GM21529 (cell line): ENCODE measurements around the gene SRGAP2C.
"Not testable (repeated sequence)": the region's sequence is repeated elsewhere in the genome, so short reads cannot be mapped to it uniquely, and the experiment has no call there.

ENCODE experiments used
- ATAC-seq: cut with Tn5 transposase; IDR thresholded peaks from one replicate; pipeline ENCODE4 v1.9.1; 2021; ENCODE audit not compliant: unreplicated experiment

SRGAP2C gene

GRCh38 chr1:121226295-121226904 is 41.6 kb downstream of the SRGAP2C start:
- ATAC-seq = not testable (repeated sequence)

DNA sequence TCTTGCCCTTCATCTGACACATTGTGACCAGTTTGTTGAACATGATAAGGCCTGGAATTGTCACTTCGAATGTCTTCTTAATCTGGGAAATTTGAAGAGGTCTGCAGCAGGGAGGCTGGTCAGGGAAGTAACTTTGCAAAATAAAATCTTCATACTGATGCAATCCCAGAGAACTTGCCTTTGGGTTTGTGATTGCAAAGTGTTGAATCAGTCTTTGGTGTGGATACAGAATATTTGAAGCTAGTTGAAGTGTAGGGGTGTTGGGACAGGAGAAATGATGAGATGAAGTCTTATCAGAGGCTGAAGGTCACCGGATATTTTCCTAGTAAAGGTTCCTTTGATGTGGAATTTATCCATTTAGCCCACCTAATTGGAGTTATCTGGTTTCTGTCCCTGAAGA is 42.1 kb downstream of the SRGAP2C start:
- ATAC-seq = not testable (repeated sequence)

DNA sequence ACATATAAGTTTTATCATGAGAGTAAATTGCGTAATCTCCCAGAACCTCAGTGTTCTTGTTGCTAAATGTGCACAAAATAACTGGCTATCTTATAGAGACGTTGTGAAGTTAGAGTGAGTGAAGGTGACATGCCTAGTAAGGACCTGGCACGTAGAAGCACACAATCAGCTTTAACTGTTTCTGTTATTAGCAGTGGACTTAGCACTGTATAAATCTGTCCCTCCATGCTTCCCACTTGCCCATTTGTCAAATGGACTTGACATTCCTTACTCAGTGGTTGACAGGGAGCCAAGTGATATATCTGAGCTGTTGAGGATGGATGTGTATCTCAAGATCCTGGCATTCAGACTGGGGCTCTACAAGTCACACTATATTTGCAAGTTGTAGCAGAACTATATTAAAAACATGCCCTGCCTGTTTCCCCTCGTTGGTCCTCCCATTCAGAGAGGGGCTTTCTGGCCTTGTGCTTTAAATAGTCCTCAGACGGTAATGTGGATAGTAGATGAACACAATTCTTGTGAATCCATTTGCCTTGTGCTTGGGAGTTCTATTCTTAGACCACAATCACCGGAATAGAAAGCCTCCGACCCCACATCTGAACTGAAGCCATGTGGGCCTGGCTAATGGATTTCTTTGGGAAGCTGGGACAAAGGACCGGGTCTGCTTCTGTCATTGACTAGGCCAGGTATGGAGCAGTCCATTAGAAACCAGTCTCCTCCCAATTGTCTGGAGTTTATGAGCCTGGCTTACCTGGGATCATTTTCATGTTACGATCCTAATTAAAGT is 43.0 kb downstream of the SRGAP2C start:
- ATAC-seq = not testable (repeated sequence)

DNA sequence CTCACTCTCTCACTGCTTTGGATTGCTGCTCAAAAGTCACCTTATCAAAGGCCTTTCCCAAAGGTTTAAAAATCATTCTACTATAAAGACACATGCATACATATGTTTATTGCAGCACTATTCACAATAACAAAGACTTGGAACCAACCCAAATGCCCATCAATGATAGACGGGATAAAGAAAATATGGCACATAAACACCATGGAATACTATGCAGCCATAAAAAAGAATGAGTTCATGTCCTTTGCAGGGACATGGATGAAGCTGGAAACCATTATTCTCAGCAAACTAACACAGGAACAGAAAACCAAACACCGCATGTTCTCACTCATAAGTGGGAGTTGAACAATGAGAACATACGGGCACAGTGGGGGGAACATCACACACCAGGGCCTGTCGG is 45.9 kb downstream of the SRGAP2C start:
- not testable (repeated sequence) for ATAC-seq

DNA sequence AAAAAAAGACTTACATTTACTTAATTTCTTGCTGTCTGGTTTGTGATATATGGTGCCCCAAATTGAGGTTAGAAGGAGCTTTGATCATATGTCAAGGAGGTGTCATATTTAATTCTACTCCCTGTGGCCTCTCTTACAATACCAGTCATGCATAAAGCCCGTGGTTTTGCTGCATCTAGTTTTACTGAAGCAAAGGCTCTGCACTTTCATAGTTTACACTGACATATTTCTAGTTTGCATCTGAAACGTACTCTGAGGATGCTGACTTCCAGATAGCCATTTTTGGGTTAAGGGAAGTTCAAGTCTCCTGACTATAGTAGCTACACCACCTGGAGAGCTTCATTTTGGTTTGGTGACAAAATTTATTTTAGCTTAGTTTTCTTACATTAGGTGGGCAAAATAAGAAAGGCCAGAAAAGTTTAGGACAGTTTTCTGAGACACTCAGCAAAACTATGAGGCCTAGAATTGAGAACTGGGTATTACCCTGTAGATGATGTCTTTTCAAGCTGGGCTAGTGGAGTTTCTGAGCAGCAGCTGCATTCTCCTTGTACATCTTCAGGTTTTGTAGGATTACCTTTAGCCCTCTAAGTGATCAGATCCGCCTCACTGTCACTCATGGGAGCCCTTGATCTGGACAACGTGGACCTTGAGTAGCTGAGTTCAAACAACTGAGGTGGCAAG is 47.8 kb downstream of the SRGAP2C start:
- ATAC-seq = peak; percentile 75

DNA sequence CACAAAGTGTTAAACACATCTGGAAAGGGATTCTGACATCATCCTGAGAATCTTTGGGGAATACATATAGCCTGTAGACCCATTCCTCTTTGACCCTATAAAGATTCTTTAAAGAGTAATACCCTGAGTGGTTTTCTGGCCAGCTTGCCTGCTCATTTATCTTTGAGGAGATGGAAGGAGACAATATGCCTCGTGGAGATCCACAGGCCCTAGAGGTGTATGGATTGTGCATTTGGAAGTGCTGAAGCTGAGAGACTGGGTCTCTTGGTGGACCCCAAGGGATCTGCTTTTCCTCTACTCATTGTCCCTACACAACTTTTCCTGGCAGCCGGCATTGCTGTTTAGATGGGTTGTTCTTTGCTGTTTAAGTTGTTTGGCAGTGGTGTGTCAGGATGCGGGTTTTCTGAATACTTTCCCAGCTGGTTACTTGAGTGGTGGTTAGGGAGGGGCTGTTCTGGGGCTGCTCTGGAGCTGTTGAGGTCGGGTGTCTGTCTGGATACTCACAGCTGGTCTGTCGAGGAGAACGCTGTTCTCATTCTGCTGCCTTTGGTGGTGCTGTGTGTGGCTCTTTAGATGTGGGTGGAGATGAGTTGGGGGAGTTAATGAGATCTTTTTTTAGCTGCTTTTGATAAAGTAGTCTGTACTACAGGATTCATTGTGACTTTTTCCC is 49.5 kb downstream of the SRGAP2C start:
- ATAC-seq = not testable (repeated sequence)

- ATAC-seq = peak; percentile 92
These were observed 53.6 kb downstream of the SRGAP2C start for GRCh38 chr1:121238384-121238783.

DNA sequence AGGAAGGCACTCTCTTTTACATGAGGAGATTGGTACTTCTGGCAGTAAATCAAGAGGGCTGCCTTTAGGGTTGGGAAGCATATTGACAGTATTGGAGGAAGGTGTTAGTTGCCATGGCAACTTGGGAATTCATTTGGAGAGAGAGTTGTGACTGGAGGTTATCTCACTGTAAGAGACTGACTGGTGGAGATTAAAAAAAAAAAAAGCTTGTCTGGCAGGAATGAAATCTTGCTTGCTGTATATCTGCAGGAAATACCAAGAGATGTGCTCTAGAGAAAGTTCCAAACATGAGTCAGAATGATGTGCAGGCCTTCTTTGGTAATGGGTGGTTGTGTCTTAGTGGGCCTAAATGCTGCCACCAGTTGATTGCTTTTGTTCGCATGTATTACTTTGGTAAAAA is 59.1 kb downstream of the SRGAP2C start:
- not testable (repeated sequence) for ATAC-seq

GRCh38 chr1:121246399-121246798 is 61.6 kb downstream of the SRGAP2C start:
- not testable (repeated sequence) for ATAC-seq

DNA sequence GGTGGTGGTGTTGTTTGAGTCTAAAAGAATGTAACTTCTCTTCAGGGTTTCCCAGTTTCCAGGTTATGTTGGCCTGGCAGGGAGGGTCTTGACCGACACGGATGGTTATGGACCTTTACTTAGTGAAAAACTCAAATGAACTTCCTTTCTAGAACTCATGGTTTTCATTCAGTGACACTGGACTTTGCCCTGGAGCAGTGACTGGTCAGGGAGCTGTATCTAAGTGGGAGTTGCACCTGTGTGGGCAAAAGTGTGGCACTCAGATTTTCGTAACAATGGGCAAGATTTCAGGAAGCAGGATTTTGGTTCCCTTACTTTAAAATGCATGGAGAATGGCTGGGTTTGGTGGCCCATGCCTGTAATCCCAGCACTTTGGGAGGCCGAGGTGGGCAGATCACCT is 67.9 kb downstream of the SRGAP2C start:
- not testable (repeated sequence) for ATAC-seq

DNA sequence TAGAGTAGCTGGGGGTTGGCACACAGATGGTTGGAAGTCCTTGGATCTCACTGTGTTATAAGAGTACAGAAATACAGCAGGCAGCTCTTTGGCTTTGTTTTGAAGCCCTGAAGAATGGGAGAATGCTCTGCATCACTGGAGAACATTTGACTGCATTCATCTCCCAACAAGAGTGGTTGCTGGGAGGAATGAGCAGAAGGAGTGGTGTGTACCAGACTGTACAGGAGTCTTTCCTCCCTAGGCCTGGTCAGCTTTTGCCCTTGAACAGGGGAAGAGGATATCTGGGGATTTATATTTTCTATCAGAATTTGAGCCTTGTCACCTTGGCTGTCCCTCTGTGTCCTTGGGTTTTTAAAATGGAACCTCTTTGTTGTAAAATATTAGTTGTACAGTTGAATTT is 69.8 kb downstream of the SRGAP2C start:
- not testable (repeated sequence) for ATAC-seq

- ATAC-seq = not testable (repeated sequence)
These were observed 72.9 kb downstream of the SRGAP2C start for GRCh38 chr1:121257632-121258031.

DNA sequence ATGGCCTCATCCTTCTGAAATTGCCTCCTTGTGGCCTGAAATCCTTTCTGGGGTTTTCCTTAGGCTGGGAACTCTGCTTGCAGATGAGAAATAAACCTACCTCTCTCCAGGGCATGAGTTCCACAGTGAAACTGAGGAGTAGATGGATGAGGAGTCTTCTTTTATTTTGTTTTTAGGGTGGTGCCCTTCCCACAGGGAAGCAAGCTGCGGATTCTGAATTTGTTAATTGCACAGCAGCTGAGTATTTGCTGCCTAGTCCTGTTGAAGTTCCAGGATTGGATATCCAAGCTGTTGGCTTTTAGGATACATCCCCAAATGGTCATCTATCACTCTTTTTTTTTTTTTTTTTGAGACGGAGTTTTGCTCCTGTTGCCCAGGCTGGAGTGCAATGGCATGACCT is 73.4 kb downstream of the SRGAP2C start:
- ATAC-seq = not testable (repeated sequence)

GRCh38 chr1:121260205-121260604 is 75.4 kb downstream of the SRGAP2C start:
- ATAC-seq = not testable (repeated sequence)

DNA sequence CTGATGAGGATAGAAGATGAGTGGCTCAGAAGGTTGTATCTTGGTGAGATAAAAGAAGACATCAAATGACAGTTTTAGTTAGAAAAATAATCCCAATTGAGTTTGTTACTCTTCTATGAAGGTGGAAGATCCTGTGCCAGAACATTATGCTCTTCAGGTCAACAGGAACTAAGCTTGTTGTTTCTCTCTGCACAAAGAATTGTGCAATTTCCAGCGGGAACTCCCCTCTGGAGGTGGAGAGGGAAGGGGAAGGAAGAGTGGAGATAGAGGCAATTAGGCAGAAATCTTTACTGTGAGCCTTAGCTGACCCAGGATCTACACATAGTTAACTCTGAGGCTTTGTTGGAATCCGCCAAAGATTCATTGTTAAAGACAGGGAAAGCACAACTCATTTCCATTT is 77.4 kb downstream of the SRGAP2C start:
- not testable (repeated sequence) for ATAC-seq

- ATAC-seq = peak; percentile 73
These were observed 79.0 kb downstream of the SRGAP2C start for GRCh38 chr1:121263789-121264244.

DNA sequence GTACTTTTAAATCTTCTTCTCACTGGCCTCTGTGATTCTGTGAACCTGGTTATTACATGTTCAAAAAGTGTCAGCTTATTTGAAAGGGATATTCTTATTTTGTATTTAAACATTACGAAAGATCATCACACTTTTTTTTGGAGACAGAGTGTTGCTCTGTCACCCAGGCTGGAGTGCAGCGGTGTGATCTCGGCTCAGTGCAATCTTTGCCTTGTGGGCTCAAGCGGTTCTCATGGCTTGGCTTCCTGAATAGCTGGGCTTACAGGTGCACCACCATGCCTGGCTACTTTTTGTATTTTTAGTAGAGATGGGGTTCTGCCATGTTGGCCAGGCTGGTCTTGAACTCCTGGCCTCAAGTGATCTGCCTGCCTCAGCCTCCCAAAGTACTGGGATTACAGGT is 82.3 kb downstream of the SRGAP2C start:
- ATAC-seq = not testable (repeated sequence)

DNA sequence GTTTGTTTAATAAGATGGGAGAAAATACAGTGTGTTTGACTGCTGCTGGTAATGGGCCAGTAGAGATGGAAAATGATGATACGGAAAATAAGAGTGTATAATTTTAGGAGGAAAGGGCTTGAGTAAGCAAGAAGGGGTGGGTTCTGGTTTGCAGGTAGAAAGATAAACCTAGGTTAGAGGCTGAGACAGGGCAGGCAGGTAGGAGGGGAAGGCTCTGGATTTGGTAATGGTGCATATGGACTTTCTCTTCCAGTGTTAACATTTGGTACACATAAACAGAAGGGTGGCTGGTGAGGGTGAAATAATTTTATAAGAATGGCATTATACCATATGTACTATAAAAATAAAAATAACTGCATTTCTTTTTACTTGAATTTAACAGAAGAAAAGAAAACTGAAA is 84.5 kb downstream of the SRGAP2C start:
- not testable (repeated sequence) for ATAC-seq

DNA sequence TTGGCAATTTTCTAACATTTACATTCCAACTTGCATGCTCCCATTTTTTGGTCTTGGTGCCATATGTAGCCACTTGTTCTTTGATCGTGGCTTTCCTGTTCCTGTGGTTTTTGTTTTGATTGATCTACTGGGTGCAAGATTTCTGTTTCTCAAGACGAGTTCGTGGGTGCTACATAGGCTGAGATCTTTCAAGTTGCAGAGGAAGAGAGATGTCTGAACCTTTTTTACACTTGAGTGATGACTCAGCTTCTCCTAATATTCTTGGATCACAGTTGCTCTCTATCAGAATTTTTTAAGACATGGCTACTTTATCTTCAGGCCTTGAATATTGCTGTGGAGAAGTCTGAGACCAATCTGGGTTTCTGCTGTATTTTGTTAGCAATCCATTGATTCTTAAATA is 85.2 kb downstream of the SRGAP2C start:
- peak; percentile 40 for ATAC-seq

- peak; percentile 56 for ATAC-seq
These were observed 86.5 kb downstream of the SRGAP2C start for GRCh38 chr1:121271143-121271715.

DNA sequence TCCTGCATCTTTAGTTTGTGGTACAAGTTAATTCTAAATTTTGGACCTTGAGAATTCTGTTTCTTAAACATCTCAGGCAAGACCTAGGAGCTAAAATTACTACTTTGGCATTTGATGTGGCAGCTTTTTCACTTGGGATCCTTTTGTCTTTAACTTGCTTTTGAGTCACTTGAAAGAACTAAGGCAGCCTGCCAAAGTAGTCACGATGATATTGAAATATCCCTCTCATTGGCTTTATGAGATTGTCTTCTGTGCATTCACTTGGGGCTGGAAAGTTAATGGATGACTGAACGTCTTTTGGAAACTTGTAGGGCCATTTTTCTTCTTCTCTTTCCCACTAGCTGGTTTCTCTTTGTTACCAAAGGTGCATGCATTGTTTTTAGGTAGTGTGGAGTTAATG is 90.7 kb downstream of the SRGAP2C start:
- not testable (repeated sequence) for ATAC-seq
